Progenitor cell of endocrine pancreas (in vitro differentiated cells): ENCODE results near the gene SPRING1. TPM values are rescaled to one million over a fixed set of nuclear protein-coding genes. Genes with fewer than 3 reads are reported as not detected.
"Not testable (repeated sequence)": the region's sequence is repeated elsewhere in the genome, so short reads cannot be mapped to it uniquely, and the experiment has no call there.

ENCODE experiments used
- DNase-seq: peaks from one replicate; pipeline ENCODE4 v3.0.0; 2021; ENCODE audit warnings: low spot score; ENCODE audit not compliant: unreplicated experiment
- H3K27ac Mint-ChIP-seq: 2 replicates; pipeline ENCODE4 v1.8.0; 2021; ENCODE audit warnings: mild to moderate bottlenecking, moderate library complexity, mixed read lengths
- H3K27me3 Mint-ChIP-seq: 2 replicates; pipeline ENCODE4 v1.8.0; 2021; ENCODE audit warnings: mixed read lengths
- H3K36me3 Mint-ChIP-seq: 2 replicates; pipeline ENCODE4 v1.8.0; 2022; ENCODE audit warnings: mixed read lengths; ENCODE audit not compliant: insufficient read depth
- H3K4me1 Mint-ChIP-seq: 2 replicates; pipeline ENCODE4 v1.8.0; 2021; ENCODE audit warnings: low read depth, mixed read lengths
- H3K4me3 Mint-ChIP-seq: 2 replicates; pipeline ENCODE4 v1.8.0; 2021; ENCODE audit warnings: low read depth, mild to moderate bottlenecking, moderate library complexity, mixed read lengths
- H3K9me3 Mint-ChIP-seq: 2 replicates; pipeline ENCODE4 v1.8.0; 2021; ENCODE audit warnings: low read depth, mixed read lengths
- total RNA-seq: library from RNA; stranded (reverse); gene quantifications from 2 replicates; pipeline ENCODE4 v1.2.1, GENCODE V29; 2021
- TF ChIP-seq, protein P1 (sequence below): fragments of 200-600 bp; sonication (generic); IDR thresholded peaks from one replicate; pipeline ENCODE4 v1.5.0; 2021; ENCODE audit warnings: antibody characterized with exemption, mild to moderate bottlenecking; ENCODE audit not compliant: unreplicated experiment

The SPRING1 gene
- total RNA-seq, 1 donor from 2014 or later, result 64.4 TPM

DNA sequence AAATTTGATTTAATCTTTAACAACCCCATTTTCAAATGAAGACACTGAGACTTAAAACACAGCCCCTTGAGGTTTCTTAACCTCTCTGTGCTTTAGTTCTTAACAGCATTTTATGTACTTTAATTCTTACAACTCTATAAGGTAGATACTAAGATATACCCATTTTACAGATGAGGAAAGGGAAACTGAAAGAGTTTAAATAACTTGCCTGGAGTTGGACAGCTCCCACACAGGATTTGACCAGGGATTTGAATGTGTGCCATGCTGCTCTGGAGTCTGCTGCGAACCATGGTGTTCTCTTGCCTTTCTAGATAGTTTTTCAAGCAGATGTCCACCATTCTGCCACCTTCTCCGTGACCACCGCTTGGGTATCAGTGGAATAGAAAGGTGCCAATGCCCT is 28.4 kb upstream of the SPRING1 start:
- Mint-ChIP-seq H3K4me1 (no peaks in the 10 kb centered on the region), H3K9me3 (no peaks in the 10 kb centered on the region), H3K27me3 (no peaks in the 10 kb centered on the region), H3K36me3 (peaks cover 11% of the 10 kb centered on the region), H3K27ac (no peak overlapping the region), H3K4me3 (no peak overlapping the region)
- TF ChIP-seq, protein P1, sequence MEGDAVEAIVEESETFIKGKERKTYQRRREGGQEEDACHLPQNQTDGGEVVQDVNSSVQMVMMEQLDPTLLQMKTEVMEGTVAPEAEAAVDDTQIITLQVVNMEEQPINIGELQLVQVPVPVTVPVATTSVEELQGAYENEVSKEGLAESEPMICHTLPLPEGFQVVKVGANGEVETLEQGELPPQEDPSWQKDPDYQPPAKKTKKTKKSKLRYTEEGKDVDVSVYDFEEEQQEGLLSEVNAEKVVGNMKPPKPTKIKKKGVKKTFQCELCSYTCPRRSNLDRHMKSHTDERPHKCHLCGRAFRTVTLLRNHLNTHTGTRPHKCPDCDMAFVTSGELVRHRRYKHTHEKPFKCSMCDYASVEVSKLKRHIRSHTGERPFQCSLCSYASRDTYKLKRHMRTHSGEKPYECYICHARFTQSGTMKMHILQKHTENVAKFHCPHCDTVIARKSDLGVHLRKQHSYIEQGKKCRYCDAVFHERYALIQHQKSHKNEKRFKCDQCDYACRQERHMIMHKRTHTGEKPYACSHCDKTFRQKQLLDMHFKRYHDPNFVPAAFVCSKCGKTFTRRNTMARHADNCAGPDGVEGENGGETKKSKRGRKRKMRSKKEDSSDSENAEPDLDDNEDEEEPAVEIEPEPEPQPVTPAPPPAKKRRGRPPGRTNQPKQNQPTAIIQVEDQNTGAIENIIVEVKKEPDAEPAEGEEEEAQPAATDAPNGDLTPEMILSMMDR, result no peak
- DNase-seq, result no peak

DNA sequence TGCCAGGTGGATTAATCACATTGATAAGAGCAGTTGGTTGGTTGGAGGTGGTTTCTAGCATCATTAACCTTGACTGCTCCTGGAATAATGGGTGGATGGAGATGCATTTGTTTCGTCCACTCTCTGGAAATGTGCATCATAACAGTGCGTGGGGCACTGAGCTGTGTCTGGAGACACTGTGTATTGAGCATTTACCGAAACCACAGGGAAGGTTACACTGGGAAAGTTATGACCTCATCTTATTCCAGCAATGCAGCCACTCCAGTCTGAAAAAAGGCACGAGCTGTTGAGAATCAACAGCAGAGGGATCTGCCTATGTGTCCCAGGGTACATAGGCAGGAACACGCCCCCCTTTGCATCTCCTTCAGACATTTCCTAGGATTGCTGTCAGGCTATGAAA is 27.4 kb upstream of the SPRING1 start:
- no peaks in the 10 kb centered on the region for H3K9me3 Mint-ChIP-seq
- no peaks in the 10 kb centered on the region for H3K27me3 Mint-ChIP-seq
- H3K4me3 Mint-ChIP-seq, result no peak overlapping the region
- peaks cover 17% of the 10 kb centered on the region for H3K36me3 Mint-ChIP-seq
- no peaks in the 10 kb centered on the region for H3K4me1 Mint-ChIP-seq
- TF ChIP-seq, protein P1, result no peak
- DNase-seq, result no peak
- H3K27ac Mint-ChIP-seq, result no peak overlapping the region

DNA sequence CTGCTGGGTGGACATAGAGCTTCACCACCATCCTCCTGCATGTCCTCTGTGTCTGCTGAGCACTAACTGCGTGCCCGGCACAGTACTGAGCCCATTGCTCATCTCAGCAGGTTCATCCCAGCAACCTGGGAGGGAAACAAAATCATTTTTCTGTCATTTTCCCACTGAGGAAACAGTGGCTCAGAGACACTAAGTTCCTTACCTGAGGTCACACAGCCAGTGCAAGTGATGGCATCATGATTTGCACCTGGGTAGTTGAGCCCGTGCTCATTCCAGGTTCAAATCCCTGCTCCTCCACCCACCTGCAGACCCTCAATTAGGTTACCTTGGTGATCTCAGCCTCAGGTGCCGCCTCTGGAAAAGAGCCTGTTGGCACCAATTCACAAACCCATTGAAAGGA is 23.6 kb upstream of the SPRING1 start:
- DNase-seq, result no peak
- Mint-ChIP-seq H3K9me3 (no peaks in the 10 kb centered on the region), H3K4me1 (no peaks in the 10 kb centered on the region), H3K27ac (no peak overlapping the region), H3K36me3 (peaks cover 29% of the 10 kb centered on the region), H3K27me3 (no peaks in the 10 kb centered on the region), H3K4me3 (no peak overlapping the region)
- TF ChIP-seq, protein P1, result no peak

DNA sequence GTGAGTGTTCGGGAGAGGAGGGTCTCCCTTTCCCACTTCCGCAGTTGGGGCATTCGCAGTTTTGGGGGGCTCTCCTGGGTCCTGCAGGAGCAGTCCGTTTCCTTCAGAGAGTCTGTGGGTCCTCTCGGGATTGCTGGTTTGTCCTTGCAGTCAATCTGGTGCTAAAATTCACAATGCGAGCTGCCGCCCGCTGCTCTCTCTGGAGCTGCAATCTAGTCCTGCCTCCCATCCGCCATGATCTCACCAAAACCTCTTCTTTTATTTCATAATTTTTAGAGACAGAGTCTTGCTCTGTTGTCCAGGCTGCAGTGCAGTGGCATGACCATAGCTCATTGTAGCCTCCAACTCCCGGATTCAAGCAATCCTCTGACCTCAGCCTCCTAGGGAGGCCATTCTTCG is 22.8 kb upstream of the SPRING1 start:
- peaks cover 31% of the 10 kb centered on the region for H3K36me3 Mint-ChIP-seq
- no peak overlapping the region for H3K27ac Mint-ChIP-seq
- no peak overlapping the region for H3K4me3 Mint-ChIP-seq

DNA sequence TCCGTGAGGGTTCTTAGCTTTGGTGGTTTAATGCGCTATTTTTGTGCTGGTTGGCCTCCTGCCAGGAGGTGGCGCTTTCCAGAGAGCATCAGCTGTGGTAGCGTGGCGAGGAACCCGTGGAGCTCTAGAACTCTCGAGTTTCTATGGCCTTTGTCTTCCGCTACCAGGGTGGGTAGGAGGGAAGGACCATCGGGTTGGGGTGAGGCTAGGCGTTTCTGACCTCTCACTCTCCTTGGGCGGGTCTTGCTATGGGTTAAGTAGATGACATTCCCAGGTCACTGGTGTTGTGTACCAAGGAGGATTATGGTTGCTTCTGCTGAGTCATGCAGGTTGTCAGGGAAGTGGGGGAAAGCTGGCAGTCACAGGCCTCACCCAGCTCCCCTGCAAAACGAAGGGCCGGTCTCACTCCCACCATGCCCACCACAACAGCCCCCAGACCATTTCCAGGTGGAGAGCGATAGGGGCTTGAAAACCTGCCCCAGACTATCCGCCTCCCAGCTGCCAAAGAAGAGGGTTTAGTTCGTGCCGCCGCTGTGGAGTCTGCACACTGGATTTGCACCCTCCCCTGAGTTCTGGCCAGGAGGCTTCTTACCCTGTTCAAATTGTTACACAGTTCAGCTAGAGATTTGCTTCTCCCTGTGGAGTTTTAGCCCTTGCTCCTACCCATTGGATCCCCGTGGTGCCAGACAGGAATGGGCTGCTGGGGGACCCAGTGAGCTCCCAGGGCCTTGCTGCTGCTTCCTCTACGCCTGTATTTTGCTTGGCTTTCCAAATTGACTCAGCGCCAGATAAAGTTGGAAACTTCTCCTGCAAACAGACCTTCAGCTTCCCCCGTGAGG is 22.1 kb upstream of the SPRING1 start:
- no peak overlapping the region for H3K27ac Mint-ChIP-seq
- H3K36me3 Mint-ChIP-seq, result peaks cover 36% of the 10 kb centered on the region
- no peaks in the 10 kb centered on the region for H3K4me1 Mint-ChIP-seq
- no peaks in the 10 kb centered on the region for H3K9me3 Mint-ChIP-seq
- H3K27me3 Mint-ChIP-seq, result no peaks in the 10 kb centered on the region
- DNase-seq, result no peak
- no peak overlapping the region for H3K4me3 Mint-ChIP-seq
- TF ChIP-seq, protein P1, result peak; percentile 13

More for the DNA sequence above, 22.8 kb upstream of the SPRING1 start:
- TF ChIP-seq, protein P1, result no peak
- H3K4me1 Mint-ChIP-seq, result no peaks in the 10 kb centered on the region
- no peaks in the 10 kb centered on the region for H3K27me3 Mint-ChIP-seq
- H3K9me3 Mint-ChIP-seq, result no peaks in the 10 kb centered on the region
- DNase-seq, result no peak

DNA sequence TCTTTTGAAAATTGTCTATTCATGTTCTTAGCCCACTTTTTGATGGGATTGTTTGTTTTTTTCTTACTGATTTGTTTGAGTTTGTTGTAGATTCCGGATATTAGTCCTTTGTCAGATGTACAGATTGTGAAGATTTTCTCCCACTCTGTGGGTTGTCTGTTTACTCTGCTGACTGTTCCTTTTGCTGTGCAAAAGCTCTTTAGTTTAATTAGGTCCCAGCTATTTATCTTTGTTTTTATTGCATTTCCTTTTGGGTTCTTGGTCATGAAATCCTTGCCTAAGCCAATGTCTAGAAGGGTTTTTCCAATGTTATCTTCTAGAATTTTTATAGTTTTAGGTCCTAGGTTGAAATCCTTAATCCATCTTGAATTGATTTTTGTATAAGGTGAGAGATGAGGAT is 16.9 kb upstream of the SPRING1 start:
- not testable (repeated sequence) for H3K9me3 Mint-ChIP-seq, H3K4me3 Mint-ChIP-seq, H3K4me1 Mint-ChIP-seq, DNase-seq, H3K27ac Mint-ChIP-seq, H3K27me3 Mint-ChIP-seq
- H3K36me3 Mint-ChIP-seq, result peaks cover 42% of the 10 kb centered on the region

DNA sequence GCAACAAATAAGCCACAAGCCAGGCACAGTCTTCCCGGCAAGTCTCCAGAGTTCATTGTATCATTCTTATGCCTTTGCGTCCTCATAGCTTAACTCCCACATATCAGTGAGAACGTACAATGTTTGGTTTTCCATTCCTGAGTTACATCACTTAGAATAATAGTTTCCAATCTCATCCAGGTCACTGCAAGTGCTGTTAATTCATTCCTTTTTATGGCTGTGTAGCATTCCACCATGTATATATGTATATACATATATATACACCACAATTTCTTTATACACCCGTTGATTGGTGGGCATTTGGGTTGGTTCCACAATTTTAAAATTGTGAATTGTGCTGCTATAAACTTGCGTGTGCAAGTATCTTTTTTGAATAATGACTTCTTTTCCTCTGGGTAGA is 16.2 kb upstream of the SPRING1 start:
- not testable (repeated sequence) for DNase-seq, H3K9me3 Mint-ChIP-seq, H3K27me3 Mint-ChIP-seq, H3K4me3 Mint-ChIP-seq, H3K27ac Mint-ChIP-seq, H3K4me1 Mint-ChIP-seq
- peaks cover 38% of the 10 kb centered on the region for H3K36me3 Mint-ChIP-seq
